NCI-H1105 treated with DMSO at 0.1 percent for 48 hours (cell line): ENCODE measurements around the gene TEX48.

Experiments
- DNase-seq: peaks from one replicate; lab custom pipeline; 2025; lab: John Stamatoyannopoulos, UW

The TEX48 gene

DNA sequence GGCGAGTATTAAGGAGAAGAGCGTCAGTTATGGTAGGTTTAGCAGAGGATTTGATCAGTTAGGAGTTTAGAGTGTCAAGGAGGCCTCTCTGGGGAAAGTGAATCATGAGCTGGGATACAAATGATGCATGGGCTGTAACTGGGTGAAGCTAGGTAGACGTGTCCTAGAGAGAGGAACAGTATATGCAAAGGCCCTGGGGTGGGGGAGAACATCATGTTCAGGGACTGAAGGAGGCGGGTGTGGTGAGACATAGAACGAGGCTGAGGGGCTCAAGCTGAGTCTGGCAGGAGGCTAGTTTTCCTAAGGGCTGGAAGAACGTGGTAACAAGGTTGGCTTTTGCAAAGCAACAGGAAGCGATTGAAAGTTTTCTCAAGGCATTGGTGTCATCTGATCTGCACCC lies 60.4 kb downstream of the TEX48 start:
- DNase-seq, result no peak

DNA sequence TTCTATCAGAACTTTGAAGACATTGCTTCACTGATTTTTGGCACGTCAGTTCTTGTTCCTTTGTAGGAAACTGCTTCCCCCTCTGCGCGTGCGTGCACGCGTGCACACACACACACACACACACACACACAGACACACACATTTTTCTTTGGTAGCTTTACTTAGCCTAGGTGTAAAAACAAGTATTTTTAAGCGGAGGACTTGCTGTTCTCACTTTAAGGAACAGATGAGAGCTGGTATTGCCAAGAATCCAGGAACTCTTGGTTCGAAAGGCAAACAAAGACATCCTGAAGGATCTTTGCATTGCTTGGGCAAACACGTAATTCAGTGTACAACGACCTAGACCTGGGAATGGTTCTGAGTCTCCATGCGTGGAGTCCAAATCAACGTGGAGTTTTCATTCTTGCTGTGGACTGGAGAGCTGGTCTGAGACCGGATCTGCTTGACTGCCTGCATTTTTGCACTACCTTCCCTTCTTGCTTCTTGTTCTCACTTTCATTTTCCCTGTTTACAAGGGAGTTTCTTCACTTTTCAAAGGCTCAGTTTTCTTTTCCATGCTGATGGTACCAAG lies 62.7 kb downstream of the TEX48 start:
- no peak for DNase-seq

GRCh38 chr9:114616684-114617520 lies 65.1 kb downstream of the TEX48 start:
- DNase-seq, result no peak
